Transverse colon (tissue), 4 donors: ENCODE data around the gene TDRD9.

Experiments
- CTCF ChIP-seq, 5 experiments: fragments of 200-600 bp in 3 of 5; fragments of 450-650 bp in 2 of 5; sonication (generic) in 3 of 5; IDR thresholded peaks; 1 replicate in 2 of 5; 2 replicates in 3 of 5; pipeline ENCODE4 v1.5.1; 2016 to 2017; ENCODE audit warnings: antibody characterized with exemption in 5 of 5, inconsistent platforms in 3 of 5, mild to moderate bottlenecking in 2 of 5, moderate library complexity in 1 of 5
- EP300 ChIP-seq: sonication (generic); formaldehyde crosslinking; IDR thresholded peaks from one replicate; pipeline ENCODE4 v1.6.1; 2017; ENCODE audit warnings: antibody characterized with exemption, low read depth
- POLR2A ChIP-seq: fragments of 450-650 bp; IDR thresholded peaks from one replicate; pipeline ENCODE4 v1.6.1; 2016; ENCODE audit warnings: antibody characterized with exemption, mild to moderate bottlenecking, moderate library complexity
- POLR2AphosphoS5 ChIP-seq, 3 donors: sonication (generic); formaldehyde crosslinking; IDR thresholded peaks; one replicate each; pipeline ENCODE4 v1.6.1; 2016; ENCODE audit warnings: antibody characterized with exemption in 3 of 3

DNA sequence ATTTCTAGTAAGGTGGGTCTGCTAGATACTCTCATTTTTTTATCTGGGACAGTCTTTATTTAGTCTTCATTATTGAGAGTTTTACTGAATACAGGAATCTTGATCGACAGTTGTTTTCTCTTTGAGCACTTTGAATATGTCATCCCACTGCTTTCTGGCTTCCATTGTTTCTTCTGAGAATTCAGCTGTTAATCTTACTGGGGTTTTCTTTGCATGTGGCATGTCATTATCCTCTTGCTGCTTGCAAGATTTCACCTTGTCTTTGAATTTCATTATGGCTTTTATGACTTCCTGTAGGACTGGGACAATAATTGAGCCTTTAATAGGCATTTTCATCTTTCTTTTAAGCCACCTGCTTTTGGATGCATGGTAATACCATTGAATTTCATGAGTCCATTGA is 60.8 kb downstream of the TDRD9 start:
- TF ChIP-seq CTCF (IDR thresholded peaks at IDR 0.05) (no peak), POLR2A (no peak), POLR2AphosphoS5 (IDR thresholded peaks at IDR 0.05) (no peak), EP300 (no peak)
